Measurements from ENCODE around the gene PDXP.

Gene PDXP

DNA sequence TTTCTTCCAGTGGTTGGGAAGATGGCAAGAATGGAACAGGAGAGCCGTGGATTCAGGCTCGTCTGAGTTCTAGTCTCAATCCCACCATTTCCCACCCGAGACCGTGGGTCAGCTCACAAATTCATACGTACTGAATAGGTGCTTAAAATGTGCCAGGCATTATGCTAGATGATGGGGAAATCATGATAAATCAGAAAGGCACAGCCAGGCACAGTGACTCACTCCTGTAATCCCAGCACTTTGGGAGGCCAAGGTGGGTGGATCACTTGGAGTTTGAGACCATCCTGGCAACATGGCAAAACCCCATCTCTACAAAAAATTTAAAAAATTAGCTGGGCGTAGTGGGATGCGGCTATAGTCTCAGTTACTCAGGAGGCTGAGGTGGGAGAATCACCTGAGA is 45.4 kb downstream of the PDXP start:
- no peak for DNase-seq

- DNase-seq, result no peak
Measured at GRCh38 chr22:37704645-37705044, 46.1 kb downstream of the PDXP start.

DNA sequence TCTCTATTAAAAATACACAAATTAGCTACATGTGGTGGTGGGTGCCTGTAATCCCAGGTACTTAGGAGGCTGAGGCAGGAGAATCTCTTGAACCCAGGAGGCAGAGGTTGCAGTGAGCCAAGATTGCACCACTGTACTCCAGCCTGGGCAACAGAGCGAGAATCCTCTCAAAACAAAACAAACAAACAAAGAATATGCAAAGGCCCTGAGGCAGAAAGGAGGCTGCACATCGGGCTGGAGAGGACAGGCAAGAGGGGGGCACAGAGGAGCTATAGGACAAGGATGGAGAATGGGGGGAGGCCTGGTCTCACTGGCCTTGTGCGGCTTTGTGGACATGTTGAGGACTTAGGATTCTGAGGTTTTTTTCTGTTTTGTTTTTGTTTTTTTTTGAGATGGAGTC is 46.7 kb downstream of the PDXP start:
- no peak for DNase-seq

- DNase-seq, result no peak
Measured at GRCh38 chr22:37708580-37709444, 50.3 kb downstream of the PDXP start.

DNA sequence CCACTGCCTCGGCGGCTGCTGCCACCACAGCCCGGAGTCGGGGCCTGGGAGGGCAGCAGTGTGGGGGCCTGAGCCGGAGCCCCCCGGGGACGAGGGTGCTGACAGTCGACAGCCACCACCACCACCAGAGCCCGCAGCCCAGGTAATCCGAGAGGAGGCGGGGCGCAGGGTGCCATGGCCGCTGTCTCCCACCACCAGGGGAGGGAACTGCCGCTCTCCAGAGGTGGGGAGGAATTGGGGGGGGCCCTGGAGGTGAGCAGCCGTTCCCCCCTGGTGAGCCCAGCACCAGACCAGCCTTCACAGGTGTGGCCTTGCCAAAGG is 50.9 kb downstream of the PDXP start:
- no peak for DNase-seq

DNA sequence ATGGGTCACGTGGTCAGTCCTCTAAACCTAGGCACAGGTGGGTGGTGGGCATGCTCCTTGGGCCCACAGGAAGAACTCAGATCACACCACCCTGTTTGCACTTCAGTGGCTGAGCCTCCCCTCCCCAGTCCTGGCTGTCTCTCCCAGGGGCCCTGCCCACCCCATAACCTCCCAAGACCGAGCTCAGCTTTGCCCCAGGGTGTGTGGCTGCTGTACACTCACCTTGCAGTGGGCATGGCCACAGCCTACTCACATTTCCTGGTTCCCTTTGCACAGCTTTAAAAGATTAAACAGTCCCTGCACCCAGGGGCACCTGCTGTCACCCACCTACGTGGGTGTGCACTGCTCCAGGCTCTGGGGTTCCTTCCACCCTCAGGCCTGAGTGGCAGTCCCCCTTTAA is 52.2 kb downstream of the PDXP start:
- no peak for DNase-seq

DNA sequence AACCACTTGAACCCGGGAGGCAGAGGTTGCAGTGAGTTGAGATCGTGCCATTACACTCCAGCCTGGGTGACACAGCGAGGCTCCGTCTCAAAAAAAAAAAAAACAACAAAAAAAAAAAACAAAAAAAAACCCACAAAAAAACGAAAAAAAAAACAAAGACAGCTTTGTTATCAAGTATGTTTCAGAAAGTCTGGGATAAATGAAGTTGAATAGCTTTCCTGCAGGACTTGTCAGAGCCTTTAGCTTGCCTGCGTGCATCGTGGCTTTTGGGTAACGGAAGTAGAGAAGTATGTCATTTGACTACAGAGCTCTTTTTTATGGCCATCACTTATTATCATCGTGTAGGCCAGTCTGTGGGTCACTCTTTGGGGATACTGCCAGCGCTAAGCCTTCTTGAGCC is 53.0 kb downstream of the PDXP start:
- DNase-seq, result no peak

GRCh38 chr22:37713761-37714160 is 55.2 kb downstream of the PDXP start:
- no peak for DNase-seq

DNA sequence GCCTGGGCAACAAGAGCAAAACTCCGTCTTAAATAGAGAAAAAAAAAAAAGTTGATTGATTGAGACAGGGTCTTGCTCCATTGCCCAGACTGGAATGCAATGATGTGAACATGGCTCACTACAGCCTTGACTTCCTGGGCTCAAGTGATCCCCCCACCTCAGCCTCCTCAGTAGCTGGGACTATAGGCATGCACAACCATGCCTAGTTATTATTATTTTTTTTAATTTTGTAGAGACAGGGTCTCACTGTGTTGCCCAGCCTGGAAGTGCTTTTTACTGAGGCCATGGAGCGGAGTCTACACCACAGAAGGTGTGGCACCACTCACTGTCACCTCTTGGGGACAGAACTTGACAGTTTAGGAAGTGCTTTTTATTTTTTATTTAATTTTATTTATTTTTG is 56.1 kb downstream of the PDXP start:
- no peak for DNase-seq

GRCh38 chr22:37715760-37716159 is 57.2 kb downstream of the PDXP start:
- no peak for DNase-seq
